ENCODE data around the gene MPC1. TPM values are rescaled to one million over a fixed set of nuclear protein-coding genes. Genes with fewer than 3 reads are reported as not detected.

Gene MPC1
- total RNA-seq, 4 donors from 2014 or later = 35.4 to 63.6 (median 48.7) TPM

GRCh38 chr6:166330612-166331011 is 52.1 kb downstream of the MPC1 start:
- WGBS, 2 donors = 50 to 60% methylated on average over 11 of the region's 11 CpGs
- TF ChIP-seq CTCF (IDR thresholded peaks at IDR 0.05) (peak in 1 of 3 donors; percentile 30), POLR2A (IDR thresholded peaks at IDR 0.05) (no peak)
- H3K4me3 ChIP-seq (ENCODE audit: low read depth, poor library complexity, severe bottlenecking) = no peak overlapping the region
- DNase-seq (ENCODE audit: low spot score in 2 of 2) = peak in 1 of 2 donors; percentile 84
- intact Hi-C loops (cut with DNase I; ENCODE audit: low total_unique reads) = no loop called here

DNA sequence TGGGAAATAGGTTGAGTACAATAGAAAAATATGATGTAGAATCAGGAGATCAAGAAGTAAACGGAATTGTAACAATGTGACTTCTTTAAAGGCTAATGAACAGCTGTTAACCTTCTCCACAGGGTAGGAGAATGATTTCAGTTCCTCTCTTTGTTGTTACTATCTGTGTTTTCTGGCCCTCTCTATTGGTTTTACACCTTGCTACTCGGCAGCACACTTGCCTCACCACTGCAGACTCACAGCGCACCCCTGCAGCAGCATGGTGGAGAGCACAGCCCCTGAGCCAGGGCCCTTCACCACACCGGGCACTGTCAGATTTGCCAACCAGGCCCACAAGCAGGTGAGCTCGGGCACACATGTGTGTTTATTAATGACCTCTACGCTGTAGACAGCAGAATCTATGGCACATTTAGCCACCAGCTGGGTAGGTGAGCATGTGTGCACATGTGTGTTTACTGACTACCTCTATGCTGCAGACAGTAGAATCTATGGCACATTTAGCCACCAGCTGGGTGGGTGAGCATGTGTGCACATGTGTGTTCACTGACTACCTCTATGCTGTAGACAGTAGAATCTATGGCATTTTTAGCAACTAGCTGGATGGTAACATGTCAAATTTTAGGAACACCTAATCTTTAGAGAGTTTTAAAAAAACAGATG is 57.2 kb downstream of the MPC1 start:
- no peak for DNase-seq (ENCODE audit: low spot score in 2 of 2)
- intact Hi-C loops (cut with DNase I; ENCODE audit: low total_unique reads) = no loop called here
- 88 to 90% methylated on average over 6 of the region's 6 CpGs for WGBS, 2 donors
- H3K4me3 ChIP-seq (ENCODE audit: low read depth, poor library complexity, severe bottlenecking) = no peak overlapping the region
- no peak for TF ChIP-seq POLR2A (IDR thresholded peaks at IDR 0.05)
- TF ChIP-seq CTCF (IDR thresholded peaks at IDR 0.05) = no peak

- H3K4me3 ChIP-seq (ENCODE audit: low read depth, poor library complexity, severe bottlenecking) = no peak overlapping the region
- DNase-seq (ENCODE audit: low spot score in 2 of 2) = no peak
- intact Hi-C loops (cut with DNase I; ENCODE audit: low total_unique reads) = no loop called here
- WGBS, 2 donors = 85 to 86% methylated on average over 5 of the region's 5 CpGs
- TF ChIP-seq POLR2A (IDR thresholded peaks at IDR 0.05) (no peak), CTCF (IDR thresholded peaks at IDR 0.05) (no peak)
Observed at GRCh38 chr6:166323395-166323794, 59.3 kb downstream of the MPC1 start.

GRCh38 chr6:166318649-166319600 is 63.8 kb downstream of the MPC1 start:
- TF ChIP-seq CTCF (IDR thresholded peaks at IDR 0.05) (no peak), POLR2A (IDR thresholded peaks at IDR 0.05) (no peak)
- peak in 1 of 2 donors; percentile 79 for DNase-seq (ENCODE audit: low spot score in 2 of 2)
- WGBS, 2 donors = 84 to 90% methylated on average over 18 of the region's 18 CpGs
- intact Hi-C loops (cut with DNase I; ENCODE audit: low total_unique reads) = no loop called here
- H3K4me3 ChIP-seq (ENCODE audit: low read depth, poor library complexity, severe bottlenecking) = no peak overlapping the region

GRCh38 chr6:166318227-166318626 is 64.5 kb downstream of the MPC1 start:
- peak in 1 of 2 donors; percentile 78 for DNase-seq (ENCODE audit: low spot score in 2 of 2)
- 82 to 90% methylated on average over 14 of the region's 14 CpGs for whole genome bisulfite sequencing, 2 donors
- TF ChIP-seq POLR2A (IDR thresholded peaks at IDR 0.05) (no peak), CTCF (IDR thresholded peaks at IDR 0.05) (no peak)
- intact Hi-C loops (cut with DNase I; ENCODE audit: low total_unique reads) = no loop called here
- H3K4me3 ChIP-seq (ENCODE audit: low read depth, poor library complexity, severe bottlenecking) = no peak overlapping the region

All from lower leg skin (tissue), 4 donors.